ENCODE measurements around the gene CLEC2D. TPM values are rescaled to one million over a fixed set of nuclear protein-coding genes. Genes with fewer than 3 reads are reported as not detected.

CLEC2D gene
- total and polyA plus RNA-seq, 10 of the 15 experiments (the other 5 are each of a cell fraction or from before 2014, with no cell fraction given), result 4.6 to 29.8 (median 16.0) TPM

DNA sequence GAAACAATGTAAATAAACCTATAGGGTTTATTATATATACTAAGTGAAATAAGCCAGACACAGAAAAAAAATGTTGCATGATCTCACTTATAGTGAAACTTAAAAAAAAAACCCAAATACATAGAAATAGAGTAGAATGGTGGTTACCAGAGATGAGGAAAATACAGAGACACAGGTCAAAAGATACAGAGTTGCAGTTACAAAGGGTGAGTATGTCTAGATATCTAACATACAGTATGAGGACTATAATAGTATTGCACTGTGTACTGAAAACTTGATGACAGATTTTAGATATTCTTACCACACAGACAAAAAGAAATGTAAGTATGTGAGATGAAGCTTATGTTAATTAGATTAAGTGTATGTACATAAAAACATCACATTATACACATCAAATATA is 28.1 kb downstream of the CLEC2D start:
- ATAC-seq, result no peak
- Histone ChIP-seq H4K20me1 (ENCODE audit: control insufficient read depth, insufficient read depth) (no peaks in the 10 kb centered on the region), H3K79me2 (ENCODE audit: control insufficient read depth, insufficient read depth, low read length) (no peaks in the 10 kb centered on the region), H3K27ac (ENCODE audit: control insufficient read depth, insufficient read depth) (no peak overlapping the region), H3K9me3 (replicated peaks; ENCODE audit: control insufficient read depth, insufficient read depth, low read length) (peaks cover 2% of the 10 kb centered on the region), H3K9ac (ENCODE audit: control insufficient read depth, insufficient read depth, low read length) (no peak overlapping the region), H3K4me2 (ENCODE audit: control insufficient read depth, insufficient read depth) (no peak overlapping the region), H3K4me1 (ENCODE audit: control insufficient read depth, insufficient read depth, low read length) (peaks cover 14% of the 10 kb centered on the region), H3K27me3 (replicated peaks in 1 of 2; ENCODE audit: control insufficient read depth in 2 of 2, insufficient read depth in 2 of 2, low read length in 1 of 2) (peaks cover 0 to 2% of the 10 kb centered on the region in 2 experiments; a peak in 1 of 4 replicates), H2AFZ (ENCODE audit: control insufficient read depth, low read depth, low read length) (no peak overlapping the region), H3K4me3 (no peak overlapping the region), H3K36me3 (ENCODE audit: control insufficient read depth in 2 of 2, insufficient read depth in 2 of 2, low read length in 1 of 2) (peaks cover 0 to 14% of the 10 kb centered on the region in 2 experiments; a peak in 2 of 4 replicates)
- RAD21 ChIA-PET (ENCODE audit: unreplicated experiment), result no interaction called here
- SMC1A ChIA-PET (ENCODE audit: uncharacterized antibody, unreplicated experiment), result interaction anchor here (0.9 to 1.3 kb wide), 3 partner anchors 11 to 20 kb away, joined by 3 read pairs; no protein-coding TSS in a partner anchor
- intact Hi-C loops (cut with micrococcal nuclease; ENCODE audit: unreplicated experiment) (no loop called here), in situ Hi-C loops (cut with MboI) (no loop called here)
- POLR2A ChIA-PET, result no interaction called here
- BruUV-seq (replicated peaks), result no TSS peak
- no peak for DNase-seq (ENCODE audit: low read depth, low spot score)
- no peak for FAIRE-seq
- CTCF ChIA-PET, result interaction anchor here (1.4 to 1.7 kb wide), 3 partner anchors 9 to 14 kb away, joined by 3 to 5 read pairs (median 5); no protein-coding TSS in a partner anchor
- TF ChIP-seq POLR2AphosphoS2 (IDR thresholded peaks at IDR 0.05; ENCODE audit: low read depth, low read length) (0 out of 2 replicates have a peak, but pooled peaks have one; percentile 54), BCL3 (IDR thresholded peaks at IDR 0.05; ENCODE audit: borderline replicate concordance, insufficient read depth, low read depth, low read length, poor library complexity, severe bottlenecking) (no peak)

DNA sequence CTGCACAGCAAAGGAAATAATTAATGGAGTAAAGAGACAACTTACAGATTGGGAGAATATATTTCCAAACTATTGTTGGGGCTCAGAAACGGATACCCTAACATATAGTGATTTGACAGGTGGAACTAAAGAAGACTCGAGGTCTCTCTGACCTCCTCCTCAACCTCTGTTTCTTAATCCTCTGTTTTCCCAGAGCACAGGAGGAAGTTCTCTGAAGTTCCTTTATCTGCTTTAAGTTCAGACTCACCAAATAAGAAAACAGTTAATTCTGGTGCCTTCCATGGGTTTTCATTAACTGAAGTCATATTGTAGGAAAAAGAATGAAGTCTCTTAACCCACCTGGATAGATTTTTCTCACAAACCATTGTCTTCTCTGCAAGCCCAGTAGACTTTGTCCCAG is 29.2 kb downstream of the CLEC2D start:
- H3K4me1 ChIP-seq (ENCODE audit: control insufficient read depth, insufficient read depth, low read length), result peaks cover 16% of the 10 kb centered on the region
- no peak overlapping the region for H3K4me3 ChIP-seq
- H3K36me3 ChIP-seq (ENCODE audit: control insufficient read depth in 2 of 2, insufficient read depth in 2 of 2, low read length in 1 of 2), result peaks cover 0 to 12% of the 10 kb centered on the region in 2 experiments; a peak in 2 of 4 replicates
- no peak overlapping the region for H2AFZ ChIP-seq (ENCODE audit: control insufficient read depth, low read depth, low read length)
- SMC1A ChIA-PET (ENCODE audit: uncharacterized antibody, unreplicated experiment), result interaction anchor here (1.9 kb wide), 1 partner anchor 9 kb away, joined by 6 read pairs; no protein-coding TSS in a partner anchor
- no TSS peak for BruUV-seq (replicated peaks)
- H3K27me3 ChIP-seq (replicated peaks in 1 of 2; ENCODE audit: control insufficient read depth in 2 of 2, insufficient read depth in 2 of 2, low read length in 1 of 2), result peaks cover 0 to 2% of the 10 kb centered on the region in 2 experiments; a peak in 1 of 4 replicates
- POLR2A ChIA-PET, result interaction anchor here (0.9 kb wide), 1 partner anchor 22 kb away, joined by 3 read pairs; no protein-coding TSS in a partner anchor
- intact Hi-C loops (cut with micrococcal nuclease; ENCODE audit: unreplicated experiment) (no loop called here), in situ Hi-C loops (cut with MboI) (no loop called here)
- no peak for ATAC-seq
- peaks cover 2% of the 10 kb centered on the region for H3K9me3 ChIP-seq (replicated peaks; ENCODE audit: control insufficient read depth, insufficient read depth, low read length)
- WGBS (ENCODE audit: insufficient coverage, insufficient replicate concordance, low lambda C conversion rate, missing lambda C conversion rate), result 39% methylated on average over 2 of the region's 2 CpGs
- H3K4me2 ChIP-seq (ENCODE audit: control insufficient read depth, insufficient read depth), result no peak overlapping the region
- no peak for DNase-seq (ENCODE audit: low read depth, low spot score)
- no peak for FAIRE-seq
- TF ChIP-seq SMAD1 (IDR thresholded peaks at IDR 0.05; ENCODE audit: low read depth, partially characterized antibody) (no peak), POLR2AphosphoS2 (IDR thresholded peaks at IDR 0.05; ENCODE audit: low read depth, low read length) (peak; percentile 44; the same call in 1 of the 2 replicates), USF2 (IDR thresholded peaks at IDR 0.05; ENCODE audit: borderline replicate concordance, low read depth, low read length) (no peak), BCL3 (IDR thresholded peaks at IDR 0.05; ENCODE audit: borderline replicate concordance, insufficient read depth, low read depth, low read length, poor library complexity, severe bottlenecking) (peak; percentile 5), POLR2A (IDR thresholded peaks at IDR 0.05; ENCODE audit: low read depth, low read length) (no peak)
- TF ChIP-seq, protein P1, sequence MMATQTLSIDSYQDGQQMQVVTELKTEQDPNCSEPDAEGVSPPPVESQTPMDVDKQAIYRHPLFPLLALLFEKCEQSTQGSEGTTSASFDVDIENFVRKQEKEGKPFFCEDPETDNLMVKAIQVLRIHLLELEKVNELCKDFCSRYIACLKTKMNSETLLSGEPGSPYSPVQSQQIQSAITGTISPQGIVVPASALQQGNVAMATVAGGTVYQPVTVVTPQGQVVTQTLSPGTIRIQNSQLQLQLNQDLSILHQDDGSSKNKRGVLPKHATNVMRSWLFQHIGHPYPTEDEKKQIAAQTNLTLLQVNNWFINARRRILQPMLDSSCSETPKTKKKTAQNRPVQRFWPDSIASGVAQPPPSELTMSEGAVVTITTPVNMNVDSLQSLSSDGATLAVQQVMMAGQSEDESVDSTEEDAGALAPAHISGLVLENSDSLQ (IDR thresholded peaks at IDR 0.05), result no peak
- no peak overlapping the region for H3K27ac ChIP-seq (ENCODE audit: control insufficient read depth, insufficient read depth)
- H4K20me1 ChIP-seq (ENCODE audit: control insufficient read depth, insufficient read depth), result no peaks in the 10 kb centered on the region
- CTCF ChIA-PET, result interaction anchor here (1.2 to 1.7 kb wide), 2 partner anchors 13 to 25 kb away, joined by 3 read pairs; no protein-coding TSS in a partner anchor
- RAD21 ChIA-PET (ENCODE audit: unreplicated experiment), result no interaction called here
- no peaks in the 10 kb centered on the region for H3K79me2 ChIP-seq (ENCODE audit: control insufficient read depth, insufficient read depth, low read length)
- H3K9ac ChIP-seq (ENCODE audit: control insufficient read depth, insufficient read depth, low read length), result no peak overlapping the region

Data from GM12878 (cell line).